ENCODE data around the gene NT5C. TPM values are rescaled to one million over a fixed set of nuclear protein-coding genes. Genes with fewer than 3 reads are reported as not detected.

The NT5C gene
- total and polyA plus RNA-seq, 2 experiments from 2014 or later, result 174 to 204 TPM

- DNase-seq (ENCODE audit: low read depth in 1 of 2, low spot score in 1 of 2), result no peak
- Histone ChIP-seq H3K4me3 (no peak overlapping the region), H3K27me3 (no peaks in the 10 kb centered on the region), H3K36me3 (no peaks in the 10 kb centered on the region), H3K9me3 (ENCODE audit: low read depth) (no peaks in the 10 kb centered on the region), H3K4me1 (ENCODE audit: low read depth) (peaks cover 7% of the 10 kb centered on the region), H3K27ac (peak overlapping the region; percentile 41)
- TF ChIP-seq, protein P1, sequence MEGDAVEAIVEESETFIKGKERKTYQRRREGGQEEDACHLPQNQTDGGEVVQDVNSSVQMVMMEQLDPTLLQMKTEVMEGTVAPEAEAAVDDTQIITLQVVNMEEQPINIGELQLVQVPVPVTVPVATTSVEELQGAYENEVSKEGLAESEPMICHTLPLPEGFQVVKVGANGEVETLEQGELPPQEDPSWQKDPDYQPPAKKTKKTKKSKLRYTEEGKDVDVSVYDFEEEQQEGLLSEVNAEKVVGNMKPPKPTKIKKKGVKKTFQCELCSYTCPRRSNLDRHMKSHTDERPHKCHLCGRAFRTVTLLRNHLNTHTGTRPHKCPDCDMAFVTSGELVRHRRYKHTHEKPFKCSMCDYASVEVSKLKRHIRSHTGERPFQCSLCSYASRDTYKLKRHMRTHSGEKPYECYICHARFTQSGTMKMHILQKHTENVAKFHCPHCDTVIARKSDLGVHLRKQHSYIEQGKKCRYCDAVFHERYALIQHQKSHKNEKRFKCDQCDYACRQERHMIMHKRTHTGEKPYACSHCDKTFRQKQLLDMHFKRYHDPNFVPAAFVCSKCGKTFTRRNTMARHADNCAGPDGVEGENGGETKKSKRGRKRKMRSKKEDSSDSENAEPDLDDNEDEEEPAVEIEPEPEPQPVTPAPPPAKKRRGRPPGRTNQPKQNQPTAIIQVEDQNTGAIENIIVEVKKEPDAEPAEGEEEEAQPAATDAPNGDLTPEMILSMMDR (IDR thresholded peaks at IDR 0.05; ENCODE audit: low read depth, low read length), result no peak
Observed at GRCh38 chr17:75155191-75155601, 23.7 kb upstream of the NT5C start.

- Histone ChIP-seq H3K4me3 (peak within 1 kb of the TSS; percentile 94), H3K36me3 (no peaks in the 10 kb centered on the region), H3K27ac (peak within 1 kb of the TSS; percentile 88), H3K9me3 (ENCODE audit: low read depth) (no peaks in the 10 kb centered on the region), H3K27me3 (no peaks in the 10 kb centered on the region), H3K4me1 (ENCODE audit: low read depth) (peaks cover 7% of the 10 kb centered on the region)
- DNase-seq (ENCODE audit: low read depth in 1 of 2, low spot score in 1 of 2), result peak; percentile 99
- TF ChIP-seq, protein P1 (IDR thresholded peaks at IDR 0.05; ENCODE audit: low read depth, low read length), result no peak
Observed at GRCh38 chr17:75154195-75155106, 22.9 kb upstream of the NT5C start, which contains the start of gene JPT1. JPT1 (minus strand) TSS chr17:75154512; CDS start chr17:75154397, 115 bp downstream.

DNA sequence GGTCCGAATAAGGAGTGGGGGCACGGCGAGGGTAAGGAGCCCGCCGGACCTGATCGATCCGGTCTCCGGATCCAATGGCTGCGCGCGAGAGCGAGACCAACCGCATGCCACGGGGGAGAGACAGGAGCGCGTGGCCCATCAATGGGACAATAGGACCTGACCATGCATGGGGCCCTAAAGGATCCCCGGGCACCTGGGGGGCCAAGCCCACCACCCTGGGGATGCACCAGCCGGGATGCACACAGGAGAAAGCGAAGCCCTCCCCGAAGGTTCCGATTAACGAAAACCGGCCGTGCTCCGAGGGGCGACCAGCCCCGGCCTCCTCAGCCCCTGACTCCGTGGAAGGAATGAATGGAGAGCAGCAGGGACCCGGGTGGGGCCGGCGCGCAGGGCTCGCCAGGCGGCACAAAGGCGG is 22.2 kb upstream of the NT5C start:
- Histone ChIP-seq H3K4me3 (peak overlapping the region; percentile 94), H3K9me3 (ENCODE audit: low read depth) (no peaks in the 10 kb centered on the region), H3K27me3 (no peaks in the 10 kb centered on the region), H3K36me3 (no peaks in the 10 kb centered on the region), H3K27ac (peak overlapping the region; percentile 88), H3K4me1 (ENCODE audit: low read depth) (peaks cover 7% of the 10 kb centered on the region)
- DNase-seq (ENCODE audit: low read depth in 1 of 2, low spot score in 1 of 2), result no peak
- TF ChIP-seq, protein P1 (IDR thresholded peaks at IDR 0.05; ENCODE audit: low read depth, low read length), result no peak

DNA sequence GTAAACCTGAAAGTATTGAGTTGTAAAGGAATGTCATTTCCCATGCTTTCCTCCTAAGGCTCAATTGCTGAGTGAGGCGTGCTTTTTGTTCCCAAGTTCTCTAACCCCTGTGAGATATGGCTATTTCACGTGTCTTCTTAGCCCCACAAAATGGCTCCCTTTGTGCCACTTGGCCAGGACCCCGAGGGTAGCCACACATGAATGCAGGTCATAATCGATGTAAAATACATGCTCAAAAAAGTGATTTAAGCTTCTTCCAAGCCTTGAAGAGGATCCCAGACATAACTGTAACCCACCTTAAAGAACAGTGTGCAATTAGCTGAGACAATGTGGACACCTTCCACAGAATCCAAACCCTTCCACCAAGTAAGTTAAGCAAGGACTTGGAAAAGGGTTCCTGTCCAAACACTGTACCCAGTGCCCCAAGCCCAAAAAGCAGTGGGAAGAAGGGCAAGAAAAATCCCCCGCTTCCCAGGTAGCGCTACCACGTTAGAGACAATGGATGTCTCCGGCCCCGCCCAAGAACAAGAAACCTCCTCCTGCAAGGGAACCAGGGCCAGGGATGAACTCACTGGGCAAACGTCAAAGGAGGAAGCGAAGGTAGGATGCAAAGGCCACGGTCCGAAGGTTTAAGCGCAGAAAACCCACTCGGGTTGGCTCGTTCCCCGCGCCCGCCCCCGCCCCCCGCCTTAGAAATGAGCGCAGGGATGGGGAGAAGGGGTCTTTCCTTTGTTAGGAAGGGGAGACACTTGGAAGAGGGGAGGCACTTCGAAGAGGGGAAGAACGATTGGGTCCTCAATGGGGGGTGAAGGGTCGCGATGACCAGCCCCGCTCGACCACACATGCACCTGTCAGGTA is 21.6 kb upstream of the NT5C start:
- peak; percentile 24 to 38 for DNase-seq (ENCODE audit: low read depth in 1 of 2, low spot score in 1 of 2)
- Histone ChIP-seq H3K4me1 (ENCODE audit: low read depth) (peaks cover 7% of the 10 kb centered on the region), H3K4me3 (peak overlapping the region; percentile 94), H3K27me3 (no peaks in the 10 kb centered on the region), H3K9me3 (ENCODE audit: low read depth) (no peaks in the 10 kb centered on the region), H3K27ac (no peak overlapping the region), H3K36me3 (peaks cover 3% of the 10 kb centered on the region)
- TF ChIP-seq, protein P1 (IDR thresholded peaks at IDR 0.05; ENCODE audit: low read depth, low read length), result no peak

DNA sequence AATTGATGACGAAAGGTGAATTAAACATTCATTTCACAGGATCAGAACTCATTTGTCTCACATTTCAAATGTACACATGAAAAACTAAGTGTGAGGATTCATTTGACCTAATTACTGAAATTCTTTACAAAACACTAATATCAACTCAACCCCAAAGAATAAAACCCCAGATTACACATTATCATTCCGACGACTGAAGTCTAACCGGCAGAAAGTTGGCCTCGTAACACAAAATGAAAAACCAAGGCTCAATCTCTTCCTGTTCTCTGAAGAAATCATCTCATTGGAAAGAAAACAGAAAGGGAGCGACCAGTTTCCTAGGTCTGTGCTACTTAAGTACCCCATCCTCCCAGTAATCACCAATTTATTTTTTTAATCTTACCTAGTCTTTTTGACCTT is 21.0 kb upstream of the NT5C start:
- peak in 1 of 2 donors; percentile 9 for DNase-seq (ENCODE audit: low read depth in 1 of 2, low spot score in 1 of 2)
- H3K36me3 ChIP-seq, result peaks cover 8% of the 10 kb centered on the region
- H3K4me3 ChIP-seq, result peak overlapping the region; percentile 94
- no peak overlapping the region for H3K27ac ChIP-seq
- H3K4me1 ChIP-seq (ENCODE audit: low read depth), result peaks cover 7% of the 10 kb centered on the region
- H3K9me3 ChIP-seq (ENCODE audit: low read depth), result no peaks in the 10 kb centered on the region
- no peaks in the 10 kb centered on the region for H3K27me3 ChIP-seq
- TF ChIP-seq, protein P1 (IDR thresholded peaks at IDR 0.05; ENCODE audit: low read depth, low read length), result no peak
